NCI-H69 (cell line): ENCODE measurements around the gene THBS1.
A peak's percentile ranks its signal among the peaks of the same experiment; 100 is the strongest.

Experiments used
- DNase-seq: peaks from one replicate; lab custom pipeline; 2025; lab: John Stamatoyannopoulos, UW

THBS1 gene

DNA sequence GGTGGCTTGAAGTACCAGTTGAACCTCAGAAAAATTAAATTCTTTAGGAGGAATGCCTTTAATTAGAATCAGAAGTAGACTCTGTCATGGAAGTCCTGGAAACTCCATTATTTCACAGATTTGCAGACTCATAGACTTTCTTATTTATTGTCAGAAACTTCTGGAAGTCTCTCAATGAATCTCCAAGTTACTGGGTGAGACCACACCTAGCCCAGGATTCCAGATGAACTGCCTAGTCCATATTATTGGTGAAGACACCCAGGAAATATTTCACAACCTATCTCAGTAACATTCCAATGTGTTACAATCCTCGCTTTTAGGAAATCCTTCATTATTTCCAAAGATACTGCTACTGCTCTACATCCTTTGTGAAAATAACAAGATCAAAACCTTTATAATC, 6.5 kb upstream of the THBS1 start:
- no peak for DNase-seq

- peak; percentile 27 for DNase-seq
Measured at GRCh38 chr15:39575180-39575579, 5.7 kb upstream of the THBS1 start.

DNA sequence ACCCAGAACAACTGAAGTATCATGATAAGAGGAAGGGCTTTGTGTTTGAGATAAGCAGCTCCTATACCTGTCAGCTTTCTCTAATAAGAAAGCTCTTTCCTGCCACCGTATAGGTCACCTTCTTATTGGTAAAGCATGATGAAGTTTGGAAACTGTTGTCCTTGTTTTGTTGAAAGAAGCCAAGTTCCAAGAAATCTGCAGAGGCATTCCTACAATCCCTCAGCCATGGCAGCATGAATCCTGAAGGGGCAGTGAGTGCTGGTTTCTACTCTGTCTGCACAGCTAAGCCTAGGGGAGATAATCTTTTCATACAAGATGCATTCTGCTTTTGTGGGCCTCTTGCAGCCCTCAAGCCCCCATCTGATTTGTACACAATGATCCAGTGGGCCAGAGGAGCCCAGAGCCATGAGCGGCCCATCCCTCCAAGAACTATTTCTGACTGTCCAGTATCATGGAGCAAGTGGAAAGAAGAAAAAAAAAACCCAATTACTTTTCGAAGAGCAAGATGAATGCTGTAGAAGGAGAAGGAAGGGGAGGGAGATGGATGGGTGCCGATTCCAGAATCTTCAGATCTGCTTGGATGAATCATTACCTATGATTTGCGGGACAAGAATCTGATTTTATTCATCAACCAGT, 1.9 kb upstream of the THBS1 start:
- no peak for DNase-seq

DNA sequence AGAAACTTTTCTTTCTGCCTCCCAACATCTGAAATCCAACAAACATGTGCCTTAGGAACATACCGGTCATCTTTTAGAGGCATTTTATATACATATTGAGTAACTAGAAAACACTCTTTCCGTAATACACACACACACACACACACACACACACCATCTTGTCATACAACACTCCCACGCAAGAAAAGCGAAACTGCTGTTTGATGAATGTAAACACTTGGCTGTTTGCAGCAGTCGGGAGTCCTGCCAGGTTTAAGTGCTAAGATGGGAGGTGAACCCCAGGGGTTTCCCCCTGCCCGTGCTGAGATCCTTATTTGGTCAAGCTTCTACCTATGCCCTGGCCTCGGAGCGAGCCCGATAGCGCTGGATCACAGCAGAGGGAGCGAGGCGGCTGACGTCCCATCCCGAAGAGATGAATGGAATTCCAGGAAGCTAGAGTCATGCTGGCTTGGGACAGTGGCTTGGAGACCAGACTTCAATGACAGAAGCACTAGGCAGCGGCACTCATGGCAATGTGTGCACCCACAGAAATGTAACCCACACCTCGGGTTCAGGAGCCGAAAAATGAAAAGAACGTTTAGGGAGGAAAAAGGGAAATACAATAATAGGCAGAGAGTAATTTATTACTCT, 1.3 kb upstream of the THBS1 start:
- DNase-seq, result peak; percentile 61

- peak; percentile 91 for DNase-seq
Measured at GRCh38 chr15:39580117-39580484, 778 bp upstream of the THBS1 start.

GRCh38 chr15:39581242-39581792, 438 bp downstream of the THBS1 start:
- no peak for DNase-seq

DNA sequence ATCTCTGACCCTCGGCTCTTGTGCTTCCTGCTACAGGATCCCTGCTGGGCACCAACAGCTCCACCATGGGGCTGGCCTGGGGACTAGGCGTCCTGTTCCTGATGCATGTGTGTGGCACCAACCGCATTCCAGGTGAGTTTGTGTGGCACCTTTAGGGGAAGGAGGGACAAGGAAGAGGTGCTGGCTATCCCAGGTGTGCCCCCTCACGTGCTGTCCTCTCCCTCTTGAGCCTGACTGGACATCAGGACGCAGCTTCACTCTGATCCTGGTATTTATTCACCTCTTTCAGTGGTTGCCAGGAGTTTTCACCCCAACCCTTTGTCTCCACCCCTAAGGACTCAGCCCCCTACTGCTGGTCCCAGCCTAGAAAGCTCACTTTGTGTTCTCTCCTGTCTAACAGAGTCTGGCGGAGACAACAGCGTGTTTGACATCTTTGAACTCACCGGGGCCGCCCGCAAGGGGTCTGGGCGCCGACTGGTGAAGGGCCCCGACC, 960 bp downstream of the THBS1 start:
- peak; percentile 66 for DNase-seq

DNA sequence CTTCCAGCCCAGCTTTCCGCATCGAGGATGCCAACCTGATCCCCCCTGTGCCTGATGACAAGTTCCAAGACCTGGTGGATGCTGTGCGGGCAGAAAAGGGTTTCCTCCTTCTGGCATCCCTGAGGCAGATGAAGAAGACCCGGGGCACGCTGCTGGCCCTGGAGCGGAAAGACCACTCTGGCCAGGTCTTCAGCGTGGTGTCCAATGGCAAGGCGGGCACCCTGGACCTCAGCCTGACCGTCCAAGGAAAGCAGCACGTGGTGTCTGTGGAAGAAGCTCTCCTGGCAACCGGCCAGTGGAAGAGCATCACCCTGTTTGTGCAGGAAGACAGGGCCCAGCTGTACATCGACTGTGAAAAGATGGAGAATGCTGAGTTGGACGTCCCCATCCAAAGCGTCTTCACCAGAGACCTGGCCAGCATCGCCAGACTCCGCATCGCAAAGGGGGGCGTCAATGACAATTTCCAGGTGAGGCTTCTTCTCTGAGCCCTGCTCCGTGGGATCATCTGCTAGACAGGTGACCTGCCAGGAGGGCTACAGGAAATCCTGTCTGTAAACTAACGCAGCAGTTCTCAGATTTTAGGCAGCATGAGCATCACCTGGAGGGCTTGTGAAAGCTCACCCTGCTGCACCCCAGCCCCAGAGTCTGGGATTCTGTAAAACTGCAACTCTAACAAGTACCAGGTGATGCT, 1.6 kb downstream of the THBS1 start:
- DNase-seq, result peak; percentile 12

DNA sequence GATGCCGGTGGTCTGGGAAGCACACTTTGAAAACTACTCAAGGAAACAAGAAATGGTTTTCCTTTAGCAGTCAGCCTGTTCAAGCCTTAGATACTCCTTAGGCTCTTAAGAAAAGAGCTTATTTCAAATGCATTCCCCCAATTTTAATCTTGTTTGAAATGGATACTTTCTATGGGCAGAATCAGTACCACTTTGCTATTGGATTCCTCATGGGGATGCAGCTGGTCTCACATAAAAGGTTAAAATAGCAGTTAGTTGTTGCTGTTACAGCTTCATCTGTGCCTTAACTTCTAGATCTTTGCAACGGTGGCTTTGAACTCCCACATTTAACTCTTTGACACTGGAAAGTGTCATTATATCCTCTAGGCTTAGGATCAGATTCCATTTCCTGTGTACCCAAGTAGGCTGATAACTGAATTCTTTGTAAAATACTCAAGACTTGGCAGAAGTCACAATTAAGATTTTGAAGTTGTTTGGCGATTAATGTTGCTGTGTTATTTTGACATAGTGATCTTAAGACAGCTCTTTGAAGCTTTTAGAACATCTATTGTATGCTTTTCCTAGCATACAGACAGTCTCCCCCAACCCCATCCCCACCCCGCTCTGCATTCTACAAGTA, 2.2 kb downstream of the THBS1 start:
- DNase-seq, result no peak

GRCh38 chr15:39583596-39584265, 2.9 kb downstream of the THBS1 start:
- peak; percentile 63 for DNase-seq

- no peak for DNase-seq
Measured at GRCh38 chr15:39584266-39584659, 3.4 kb downstream of the THBS1 start.

DNA sequence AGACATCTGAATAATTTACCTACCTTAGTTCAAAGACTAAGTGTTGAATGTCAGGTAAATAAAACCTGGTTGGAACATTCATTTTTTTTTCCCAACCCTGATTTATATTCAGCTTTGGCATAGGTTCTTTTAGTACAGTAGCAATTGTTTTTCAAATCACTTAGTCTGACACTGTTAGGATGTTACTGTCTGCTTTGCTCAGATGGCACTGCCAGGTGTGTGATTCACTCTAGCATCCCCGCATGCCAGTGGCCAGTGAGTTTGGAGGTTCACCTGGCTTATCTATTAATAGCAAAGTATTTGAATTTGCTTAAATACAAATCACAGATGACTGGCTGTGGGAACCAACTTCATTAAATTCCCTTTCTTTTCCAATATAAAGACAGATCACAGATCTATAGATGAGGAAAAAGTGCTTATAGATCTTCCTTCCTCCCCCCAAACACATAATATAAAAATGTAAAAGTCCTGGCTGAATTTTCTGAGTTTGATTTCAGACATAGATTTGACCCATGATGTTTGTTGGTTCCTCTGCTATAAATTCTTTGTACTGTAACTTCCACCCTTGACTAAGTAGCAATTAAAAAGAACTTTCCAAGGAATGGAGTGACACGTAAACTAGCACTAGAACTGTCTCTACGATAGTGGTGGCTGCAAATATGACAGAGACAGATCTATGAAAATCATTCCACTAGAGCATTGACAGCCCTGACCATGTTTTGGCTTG, 3.9 kb downstream of the THBS1 start:
- DNase-seq, result no peak

DNA sequence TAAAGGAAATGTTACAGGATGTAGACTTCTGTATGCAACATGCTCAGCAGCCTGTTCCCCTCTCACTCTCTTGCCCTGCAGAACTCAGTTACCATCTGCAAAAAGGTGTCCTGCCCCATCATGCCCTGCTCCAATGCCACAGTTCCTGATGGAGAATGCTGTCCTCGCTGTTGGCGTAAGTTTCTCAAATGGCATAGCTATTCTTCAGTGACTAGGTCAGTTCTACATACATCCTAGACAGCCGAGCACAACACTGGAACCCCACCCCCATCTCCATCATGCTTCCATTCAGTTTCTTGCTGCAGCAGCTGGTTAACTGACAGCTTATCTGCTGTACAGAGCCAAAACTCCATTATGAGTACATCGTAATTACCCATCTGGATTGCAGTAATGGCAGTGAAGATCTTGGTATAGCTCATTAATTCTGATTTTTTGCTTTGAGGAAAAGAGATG, 4.5 kb downstream of the THBS1 start:
- peak; percentile 74 for DNase-seq

GRCh38 chr15:39585871-39586301, 5.0 kb downstream of the THBS1 start:
- DNase-seq, result no peak

DNA sequence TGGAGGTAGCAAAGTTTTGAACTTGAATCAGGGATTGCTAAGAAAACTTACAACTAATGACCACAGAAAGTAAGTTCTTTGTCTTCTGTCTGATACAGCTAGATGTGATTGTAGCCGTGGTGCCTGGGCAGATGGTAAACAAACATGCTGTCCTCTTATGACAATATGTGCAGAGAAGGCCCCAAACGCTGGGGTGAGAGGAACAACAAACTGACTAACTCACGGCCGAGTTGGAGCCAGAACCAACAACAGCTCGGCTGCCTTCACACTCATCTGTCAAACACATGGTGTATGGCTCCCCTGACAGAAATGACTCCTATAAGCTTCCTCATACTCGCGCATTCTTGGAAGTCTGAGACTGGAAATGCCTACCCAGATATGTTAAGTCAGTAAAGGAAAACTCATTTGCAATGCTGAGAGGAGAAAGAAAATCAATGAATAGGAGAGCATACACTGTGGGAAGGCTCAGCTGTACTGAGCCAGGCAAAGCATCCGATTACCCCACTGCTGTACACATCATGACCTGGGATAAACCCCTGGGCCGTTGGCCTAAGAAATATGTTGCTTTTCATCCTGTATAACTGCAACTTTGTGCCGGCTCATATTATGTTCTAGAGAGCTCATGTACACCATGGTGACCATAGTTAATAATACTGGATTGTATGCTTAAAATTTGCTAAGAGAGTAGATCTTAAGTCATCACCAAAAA, 5.7 kb downstream of the THBS1 start:
- DNase-seq, result no peak

- no peak for DNase-seq
Measured at GRCh38 chr15:39587096-39587721, 6.3 kb downstream of the THBS1 start.

DNA sequence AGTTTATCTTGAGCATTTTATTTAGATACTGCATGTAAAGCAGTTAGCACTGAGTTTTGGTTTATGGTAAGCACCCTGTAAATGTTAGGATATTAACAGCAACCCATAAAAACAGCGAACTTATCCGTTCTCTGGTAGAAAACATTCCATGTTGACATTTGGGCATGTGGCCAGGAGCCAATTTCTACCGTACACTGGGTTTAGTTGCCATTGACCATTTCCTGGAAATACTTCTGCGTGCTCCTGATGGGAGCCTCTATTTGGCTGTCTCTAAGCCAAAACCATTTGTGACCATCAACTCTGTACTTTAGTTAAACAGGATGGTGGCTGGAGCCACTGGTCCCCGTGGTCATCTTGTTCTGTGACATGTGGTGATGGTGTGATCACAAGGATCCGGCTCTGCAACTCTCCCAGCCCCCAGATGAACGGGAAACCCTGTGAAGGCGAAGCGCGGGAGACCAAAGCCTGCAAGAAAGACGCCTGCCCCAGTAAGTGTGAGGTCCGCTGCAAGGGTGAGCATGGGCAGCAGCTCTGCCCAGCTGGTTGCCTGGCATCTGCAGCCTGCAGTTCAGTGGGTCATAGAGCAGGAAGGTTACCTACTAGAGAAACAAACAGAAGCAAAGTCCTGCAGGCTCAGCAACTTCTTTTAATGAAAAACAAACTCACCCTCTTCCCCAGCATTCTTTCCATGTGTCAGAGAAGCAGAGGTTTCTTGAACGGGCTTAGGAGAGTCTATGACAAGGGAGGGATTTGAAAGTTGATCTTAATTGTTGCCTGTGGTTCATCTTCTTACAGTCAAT, 7.1 kb downstream of the THBS1 start:
- DNase-seq, result no peak

DNA sequence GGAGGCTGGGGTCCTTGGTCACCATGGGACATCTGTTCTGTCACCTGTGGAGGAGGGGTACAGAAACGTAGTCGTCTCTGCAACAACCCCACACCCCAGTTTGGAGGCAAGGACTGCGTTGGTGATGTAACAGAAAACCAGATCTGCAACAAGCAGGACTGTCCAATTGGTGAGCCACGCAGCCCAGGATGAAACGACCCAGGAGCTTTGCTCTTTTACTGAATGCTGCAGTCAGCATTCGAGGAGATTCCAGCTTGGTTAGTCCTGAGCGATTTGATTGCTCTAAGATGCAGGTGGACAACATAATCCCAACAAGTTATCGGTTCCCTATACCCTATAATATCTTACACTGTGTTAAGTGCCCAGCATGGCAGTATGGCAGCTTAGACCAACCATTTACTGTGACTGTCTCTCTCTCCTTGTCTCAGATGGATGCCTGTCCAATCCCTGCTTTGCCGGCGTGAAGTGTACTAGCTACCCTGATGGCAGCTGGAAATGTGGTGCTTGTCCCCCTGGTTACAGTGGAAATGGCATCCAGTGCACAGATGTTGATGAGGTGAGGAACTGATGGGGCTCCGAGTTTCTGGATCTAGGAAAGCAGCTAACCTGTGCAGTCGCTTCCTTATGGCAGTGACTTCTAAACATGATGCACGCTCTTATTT, 7.8 kb downstream of the THBS1 start:
- no peak for DNase-seq
